ENCODE results near the gene UBASH3A.

DNA sequence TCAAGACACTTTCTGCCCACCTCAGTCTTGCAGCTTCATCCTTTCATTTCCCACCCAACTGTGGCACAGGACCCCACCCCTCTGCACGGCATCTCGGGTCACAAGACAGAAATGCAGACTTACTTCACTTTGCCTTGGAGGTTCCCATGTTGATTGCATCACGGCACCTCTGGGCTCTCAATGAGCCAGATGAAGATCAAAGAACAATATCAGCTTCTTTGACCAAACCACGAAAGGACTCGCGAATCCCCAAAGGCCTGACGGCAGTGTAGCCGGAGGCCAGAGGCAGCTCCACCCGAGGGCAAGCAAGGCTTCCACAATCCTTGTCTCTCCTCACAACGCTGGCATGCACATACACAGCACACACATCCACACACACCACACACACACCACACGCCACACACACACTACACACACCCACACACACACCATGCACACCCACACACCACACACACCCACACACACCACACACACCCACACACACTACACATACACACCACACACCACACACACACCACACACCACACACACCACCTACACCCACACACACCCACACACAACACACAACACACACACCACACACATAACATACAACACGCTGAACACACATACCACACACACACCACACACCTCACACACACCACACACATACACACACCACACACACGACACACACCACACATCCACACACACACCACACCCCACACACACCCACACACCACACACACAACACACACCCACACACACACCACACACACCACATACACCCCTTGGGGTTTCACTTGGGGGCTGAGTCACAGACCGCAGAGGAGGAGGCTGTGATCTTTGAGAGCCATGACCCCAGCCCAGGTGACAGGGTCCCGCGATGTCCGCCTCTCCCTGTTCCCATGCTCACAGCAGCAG, 35.8 kb downstream of the UBASH3A start:
- TF ChIP-seq RFX5 (IDR thresholded peaks at IDR 0.05; ENCODE audit: low read length) = no peak
- no peak for TF ChIP-seq CTCF (IDR thresholded peaks at IDR 0.05)
- TF ChIP-seq JUND (IDR thresholded peaks at IDR 0.05) = no peak
- no peak for TF ChIP-seq TAF1 (IDR thresholded peaks at IDR 0.05; ENCODE audit: borderline replicate concordance, low read depth, low read length)
- no peak for TF ChIP-seq FOXM1 (IDR thresholded peaks at IDR 0.05; ENCODE audit: low read depth)
- no peak for TF ChIP-seq RCOR1 (IDR thresholded peaks at IDR 0.05; ENCODE audit: low read length)
- no peak for TF ChIP-seq EZH2phosphoT487 (IDR thresholded peaks at IDR 0.05; ENCODE audit: borderline replicate concordance, low read depth)
- no peak for TF ChIP-seq REST (IDR thresholded peaks at IDR 0.05; ENCODE audit: low read depth, low read length)
- TF ChIP-seq YY1 (IDR thresholded peaks at IDR 0.05; ENCODE audit: low read depth) = no peak
